Stomach (tissue), 4 donors: ENCODE results near the gene ZNF43.

ENCODE experiments used
- POLR2AphosphoS5 ChIP-seq, 3 donors: sonication (generic); formaldehyde crosslinking; IDR thresholded peaks; one replicate each; pipeline ENCODE4 v1.6.1; 2016; ENCODE audit warnings: antibody characterized with exemption in 3 of 3
- TF ChIP-seq, protein P1 (sequence below), 7 experiments: fragments of 450-650 bp in 4 of 7; fragments of 200-600 bp in 3 of 7; sonication (generic) in 3 of 7; IDR thresholded peaks; one replicate each; pipeline ENCODE4 v1.5.1; 2016 to 2019; ENCODE audit warnings: antibody characterized with exemption in 7 of 7, control low read depth in 2 of 7, mild to moderate bottlenecking in 1 of 7

DNA sequence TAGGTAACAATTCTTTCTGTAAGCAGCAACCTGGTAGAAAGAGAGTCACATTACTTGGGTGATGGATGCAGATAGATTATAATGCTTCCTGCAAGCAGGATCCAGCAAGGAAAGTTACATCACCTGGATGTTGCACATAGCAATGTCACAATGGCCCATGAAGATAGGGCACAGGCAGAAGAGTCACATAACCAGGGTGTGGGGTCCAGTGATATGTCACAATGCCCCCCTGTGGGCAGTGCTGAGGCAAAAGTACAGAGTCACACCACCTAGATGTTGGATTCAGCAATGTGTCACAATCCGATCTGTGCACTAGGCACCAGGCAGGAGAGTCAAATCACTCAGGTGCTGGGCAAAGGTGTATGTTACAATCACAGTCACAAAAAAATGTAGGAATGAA, 4.0 kb upstream of the ZNF43 start:
- TF ChIP-seq, protein P1, sequence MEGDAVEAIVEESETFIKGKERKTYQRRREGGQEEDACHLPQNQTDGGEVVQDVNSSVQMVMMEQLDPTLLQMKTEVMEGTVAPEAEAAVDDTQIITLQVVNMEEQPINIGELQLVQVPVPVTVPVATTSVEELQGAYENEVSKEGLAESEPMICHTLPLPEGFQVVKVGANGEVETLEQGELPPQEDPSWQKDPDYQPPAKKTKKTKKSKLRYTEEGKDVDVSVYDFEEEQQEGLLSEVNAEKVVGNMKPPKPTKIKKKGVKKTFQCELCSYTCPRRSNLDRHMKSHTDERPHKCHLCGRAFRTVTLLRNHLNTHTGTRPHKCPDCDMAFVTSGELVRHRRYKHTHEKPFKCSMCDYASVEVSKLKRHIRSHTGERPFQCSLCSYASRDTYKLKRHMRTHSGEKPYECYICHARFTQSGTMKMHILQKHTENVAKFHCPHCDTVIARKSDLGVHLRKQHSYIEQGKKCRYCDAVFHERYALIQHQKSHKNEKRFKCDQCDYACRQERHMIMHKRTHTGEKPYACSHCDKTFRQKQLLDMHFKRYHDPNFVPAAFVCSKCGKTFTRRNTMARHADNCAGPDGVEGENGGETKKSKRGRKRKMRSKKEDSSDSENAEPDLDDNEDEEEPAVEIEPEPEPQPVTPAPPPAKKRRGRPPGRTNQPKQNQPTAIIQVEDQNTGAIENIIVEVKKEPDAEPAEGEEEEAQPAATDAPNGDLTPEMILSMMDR (IDR thresholded peaks at IDR 0.05), result no peak
- TF ChIP-seq POLR2AphosphoS5 (IDR thresholded peaks at IDR 0.05), result no peak
